ENCODE data around the gene ACSM6. TPM values are rescaled to one million over a fixed set of nuclear protein-coding genes. Genes with fewer than 3 reads are reported as not detected.
A peak's percentile ranks its signal among the peaks of the same experiment; 100 is the strongest.
"Not testable (repeated sequence)": the region's sequence is repeated elsewhere in the genome, so short reads cannot be mapped to it uniquely, and the experiment has no call there.

The ACSM6 gene
- total and polyA plus RNA-seq, 8 donors, result 0.13 to 7.5 (median 0.68) TPM; not detected in 3

DNA sequence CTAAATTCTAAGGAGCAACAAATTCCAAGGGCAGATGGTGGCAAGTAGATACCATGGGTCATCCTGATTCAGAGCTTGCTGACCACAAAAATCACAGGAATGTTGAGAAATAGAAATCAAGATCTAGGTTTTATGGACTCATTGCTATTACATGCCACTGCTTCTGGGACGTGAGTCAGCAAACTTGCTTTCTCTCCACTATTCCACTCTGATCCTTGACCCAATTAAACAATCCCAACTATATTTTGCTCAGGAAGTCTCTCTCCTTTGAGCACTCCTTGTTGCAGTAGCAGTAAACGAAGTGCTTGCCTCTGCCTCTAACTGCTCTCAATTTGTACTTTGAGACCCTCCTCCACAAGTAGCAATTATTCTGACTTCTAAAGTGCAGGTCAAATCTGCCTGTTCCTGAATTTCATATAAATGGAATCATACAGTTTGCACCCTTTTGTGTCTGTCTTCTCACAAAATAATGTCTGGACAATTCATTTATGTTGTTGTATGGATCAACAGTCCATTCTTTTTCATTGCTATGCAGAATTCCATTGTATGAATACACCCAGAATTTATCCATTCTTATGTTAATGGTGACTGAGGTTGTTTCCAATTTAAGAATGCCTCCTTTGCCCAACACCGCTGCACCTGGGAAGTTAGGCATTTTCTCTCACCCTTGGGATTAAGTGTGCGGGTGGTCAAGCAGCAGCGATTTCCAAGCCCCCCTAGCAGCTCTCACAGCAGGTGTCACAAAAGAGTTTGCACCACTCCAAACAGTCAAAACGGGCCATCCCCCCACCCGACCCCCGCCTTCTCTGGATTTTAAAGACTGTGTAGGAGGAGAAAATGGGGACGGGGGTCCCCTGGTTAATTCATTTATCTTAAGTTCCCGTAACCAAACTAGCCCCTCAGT lies 35.9 kb downstream of the ACSM6 start:
- no peaks in the 10 kb centered on the region for H3K9me3 ChIP-seq
- no peaks in the 10 kb centered on the region for H3K27me3 ChIP-seq
- H3K4me1 ChIP-seq, result peaks cover 0 to 13% (median 4%) of the 10 kb centered on the region in 4 donors
- peaks cover 7 to 33% (median 22%) of the 10 kb centered on the region in 4 donors for H3K36me3 ChIP-seq
- intact Hi-C loops (cut with DNase I; ENCODE audit: low total_unique reads), result no loop called here
- peak overlapping the region; percentile 44 to 50 (median 47) for H3K4me3 ChIP-seq
- peak overlapping the region in 1 of 5 donors; percentile 69 for H3K27ac ChIP-seq
- TF ChIP-seq EP300 (IDR thresholded peaks at IDR 0.05), result no peak
- TF ChIP-seq POLR2AphosphoS5 (IDR thresholded peaks at IDR 0.05), result no peak
- TF ChIP-seq, protein P1, sequence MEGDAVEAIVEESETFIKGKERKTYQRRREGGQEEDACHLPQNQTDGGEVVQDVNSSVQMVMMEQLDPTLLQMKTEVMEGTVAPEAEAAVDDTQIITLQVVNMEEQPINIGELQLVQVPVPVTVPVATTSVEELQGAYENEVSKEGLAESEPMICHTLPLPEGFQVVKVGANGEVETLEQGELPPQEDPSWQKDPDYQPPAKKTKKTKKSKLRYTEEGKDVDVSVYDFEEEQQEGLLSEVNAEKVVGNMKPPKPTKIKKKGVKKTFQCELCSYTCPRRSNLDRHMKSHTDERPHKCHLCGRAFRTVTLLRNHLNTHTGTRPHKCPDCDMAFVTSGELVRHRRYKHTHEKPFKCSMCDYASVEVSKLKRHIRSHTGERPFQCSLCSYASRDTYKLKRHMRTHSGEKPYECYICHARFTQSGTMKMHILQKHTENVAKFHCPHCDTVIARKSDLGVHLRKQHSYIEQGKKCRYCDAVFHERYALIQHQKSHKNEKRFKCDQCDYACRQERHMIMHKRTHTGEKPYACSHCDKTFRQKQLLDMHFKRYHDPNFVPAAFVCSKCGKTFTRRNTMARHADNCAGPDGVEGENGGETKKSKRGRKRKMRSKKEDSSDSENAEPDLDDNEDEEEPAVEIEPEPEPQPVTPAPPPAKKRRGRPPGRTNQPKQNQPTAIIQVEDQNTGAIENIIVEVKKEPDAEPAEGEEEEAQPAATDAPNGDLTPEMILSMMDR (IDR thresholded peaks at IDR 0.05), result no peak
- TF ChIP-seq POLR2A (IDR thresholded peaks at IDR 0.05), result no peak
- no peak for DNase-seq
- 45 to 66% (median 62%) methylated on average over 10 of the region's 10 CpGs for WGBS, 5 donors

DNA sequence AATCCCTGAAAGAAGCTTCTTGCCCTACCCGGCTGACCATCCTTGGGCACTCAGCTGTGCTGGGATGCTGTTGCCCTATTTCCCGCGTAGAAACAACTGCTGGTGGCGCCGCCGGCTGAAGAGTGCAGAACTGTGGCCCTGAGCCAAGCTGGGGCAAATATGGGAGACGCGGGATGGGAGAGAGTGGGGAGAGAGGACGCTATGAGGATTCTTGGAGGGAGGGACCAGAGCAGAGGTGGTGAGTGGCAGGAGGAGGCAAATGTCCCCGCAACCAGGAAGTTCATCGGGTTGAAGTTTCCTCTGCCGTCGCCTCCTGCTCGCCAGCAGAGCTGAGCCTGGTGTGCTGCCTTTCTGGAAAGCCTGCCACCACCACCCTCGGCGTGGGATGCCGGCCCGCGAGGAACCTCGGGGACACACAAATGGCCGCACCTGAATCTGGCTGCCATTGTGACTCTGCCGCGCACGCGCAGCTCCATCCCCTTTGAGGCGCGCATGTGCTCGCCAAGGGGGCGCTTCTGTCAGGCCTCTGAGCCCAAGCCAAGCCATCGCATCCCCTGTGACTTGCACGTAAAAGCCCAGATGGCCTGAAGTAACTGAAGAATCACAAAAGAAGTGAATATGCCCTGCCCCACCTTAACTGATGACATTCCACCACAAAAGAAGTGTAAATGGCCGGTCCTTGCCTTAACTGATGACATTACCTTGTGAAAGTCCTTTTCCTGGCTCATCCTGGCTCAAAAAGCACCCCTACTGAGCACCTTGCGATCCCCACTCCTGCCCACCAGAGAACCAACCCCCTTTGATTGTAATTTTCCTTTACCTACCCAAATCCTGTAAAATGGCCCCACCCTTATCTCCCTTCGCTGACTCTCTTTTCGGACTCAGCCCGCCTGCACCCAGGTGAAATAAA lies 36.9 kb downstream of the ACSM6 start:
- peak; percentile 37 to 91 for DNase-seq
- Histone ChIP-seq H3K36me3 (peaks cover 7 to 42% (median 27%) of the 10 kb centered on the region in 4 donors), H3K27ac (peak overlapping the region in 3 of 5 donors; percentile 26 to 69 (median 55)), H3K4me1 (peaks cover 0 to 13% (median 4%) of the 10 kb centered on the region in 4 donors), H3K4me3 (peak overlapping the region; percentile 44 to 50 (median 47))
- H3K9me3 ChIP-seq; intact Hi-C loops (cut with DNase I; ENCODE audit: low total_unique reads); H3K27me3 ChIP-seq: not testable (repeated sequence)
- WGBS, 5 donors, result 22 to 45% (median 39%) methylated on average over 26 to 36 of the region's 36 CpGs

DNA sequence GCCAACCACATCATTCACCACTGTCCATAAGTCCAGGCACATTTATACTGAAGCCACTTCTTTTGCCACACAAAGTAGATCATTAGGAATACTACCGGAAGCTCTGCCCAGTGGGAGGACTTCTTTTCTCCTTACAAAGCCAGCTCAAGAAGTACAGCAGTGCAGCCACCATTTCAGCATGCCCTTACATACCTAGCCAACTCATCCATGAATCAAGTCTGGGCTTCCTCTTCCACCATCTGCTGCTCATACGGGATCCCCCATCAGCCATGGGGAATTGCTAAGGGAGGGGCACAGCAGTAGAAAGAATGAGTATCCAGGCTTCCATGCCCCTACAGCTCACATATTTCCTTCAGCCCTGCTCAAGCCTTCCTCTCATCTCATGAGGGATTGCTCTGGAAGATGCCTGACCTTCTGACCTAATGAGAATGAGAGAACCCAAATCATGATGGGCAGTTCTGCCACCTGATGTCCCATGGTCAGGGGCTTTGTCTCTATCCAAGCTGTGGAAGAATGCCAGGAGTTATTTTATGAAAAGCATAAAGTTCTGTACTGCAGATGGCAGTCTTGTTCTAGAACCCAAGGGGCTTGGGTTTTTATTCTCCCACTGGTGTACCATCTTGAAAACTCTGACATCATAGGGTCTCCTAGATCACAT lies 39.5 kb downstream of the ACSM6 start:
- Histone ChIP-seq H3K4me3 (no peak overlapping the region), H3K36me3 (peaks cover 24 to 64% (median 52%) of the 10 kb centered on the region in 4 donors), H3K4me1 (peaks cover 0 to 13% (median 4%) of the 10 kb centered on the region in 4 donors), H3K27me3 (no peaks in the 10 kb centered on the region), H3K27ac (no peak overlapping the region), H3K9me3 (no peaks in the 10 kb centered on the region)
- no peak for TF ChIP-seq POLR2A (IDR thresholded peaks at IDR 0.05)
- no peak for TF ChIP-seq POLR2AphosphoS5 (IDR thresholded peaks at IDR 0.05)
- WGBS, 5 donors, result 88 to 100% (median 98%) methylated on average over 2 of the region's 2 CpGs
- intact Hi-C loops (cut with DNase I; ENCODE audit: low total_unique reads), result no loop called here
- DNase-seq, result no peak

DNA sequence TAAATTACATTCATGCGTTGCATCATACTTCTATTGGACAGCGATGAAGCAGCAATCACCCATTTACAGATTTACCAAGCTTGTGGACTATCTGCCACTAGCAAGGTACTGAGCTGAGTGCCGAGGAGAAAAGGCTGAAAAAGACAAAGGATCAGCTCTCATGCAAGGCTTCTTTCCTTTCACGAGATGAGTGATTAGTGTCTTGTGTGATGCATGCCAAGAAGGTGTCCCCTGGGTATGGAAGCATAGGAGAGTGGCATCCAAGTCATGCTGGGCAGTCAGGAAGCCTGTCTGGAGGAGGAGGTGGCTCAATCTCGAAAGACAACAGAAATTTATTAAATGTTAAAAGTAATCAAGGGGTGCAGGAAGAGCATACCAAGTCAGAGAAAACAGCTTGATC lies 40.9 kb downstream of the ACSM6 start:
- no peak overlapping the region for H3K27ac ChIP-seq
- H3K27me3 ChIP-seq, result no peaks in the 10 kb centered on the region
- H3K4me3 ChIP-seq, result no peak overlapping the region
- peaks cover 24 to 78% (median 57%) of the 10 kb centered on the region in 4 donors for H3K36me3 ChIP-seq
- peaks cover 0 to 13% (median 4%) of the 10 kb centered on the region in 4 donors for H3K4me1 ChIP-seq
- no peaks in the 10 kb centered on the region for H3K9me3 ChIP-seq
- DNase-seq, result no peak
- intact Hi-C loops (cut with DNase I; ENCODE audit: low total_unique reads), result no loop called here
- TF ChIP-seq POLR2AphosphoS5 (IDR thresholded peaks at IDR 0.05) (no peak), EP300 (IDR thresholded peaks at IDR 0.05) (no peak), POLR2A (IDR thresholded peaks at IDR 0.05) (no peak)
- TF ChIP-seq, protein P1 (IDR thresholded peaks at IDR 0.05), result no peak
- WGBS, 5 donors, result 85 to 87% (median 87%) methylated on average over 5 of the region's 5 CpGs

DNA sequence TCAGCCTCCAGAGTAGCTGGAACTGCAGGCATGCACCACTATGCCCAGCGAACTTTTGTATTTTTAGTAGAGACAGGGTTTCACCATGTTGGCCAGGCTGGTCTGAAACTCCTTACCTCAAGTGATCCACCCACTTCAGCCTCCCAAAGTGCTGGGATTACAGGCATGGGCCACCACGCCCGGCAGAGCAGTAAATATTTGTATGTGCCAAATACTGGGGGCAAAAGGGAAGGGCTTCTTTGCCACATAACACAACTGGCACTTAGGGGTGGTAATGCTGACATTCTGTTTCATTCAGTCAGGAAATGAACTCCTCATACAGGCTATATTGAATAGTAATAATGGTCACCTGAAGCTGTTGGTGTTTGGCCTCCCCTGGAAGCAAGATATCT lies 41.6 kb downstream of the ACSM6 start:
- DNase-seq, result no peak
- WGBS, 5 donors, result 59 to 85% (median 70%) methylated on average over 3 of the region's 3 CpGs
- Histone ChIP-seq H3K4me3 (no peak overlapping the region), H3K27me3 (no peaks in the 10 kb centered on the region), H3K9me3 (no peaks in the 10 kb centered on the region), H3K27ac (no peak overlapping the region), H3K4me1 (peaks cover 0 to 6% (median 3%) of the 10 kb centered on the region in 4 donors), H3K36me3 (peaks cover 24 to 86% (median 64%) of the 10 kb centered on the region in 4 donors)
- intact Hi-C loops (cut with DNase I; ENCODE audit: low total_unique reads), result no loop called here
- TF ChIP-seq EP300 (IDR thresholded peaks at IDR 0.05), result no peak
- TF ChIP-seq, protein P1 (IDR thresholded peaks at IDR 0.05), result no peak
- no peak for TF ChIP-seq POLR2AphosphoS5 (IDR thresholded peaks at IDR 0.05)
- TF ChIP-seq POLR2A (IDR thresholded peaks at IDR 0.05), result no peak

Measured in stomach (tissue), 9 donors.